T-helper 17 cell (primary cell): ENCODE results near the gene KLC3. TPM values are rescaled to one million over a fixed set of nuclear protein-coding genes. Genes with fewer than 3 reads are reported as not detected.

ENCODE experiments used
- ATAC-seq: fragments of 150-1000 bp; cut with Tn5 transposase; 2 replicates; pipeline ENCODE4 v1.10.0; 2021; ENCODE audit warnings: mild to moderate bottlenecking, moderate library complexity
- DNase-seq, 3 donors: peaks; one replicate each; pipeline versions ENCODE4 v3.0.0 to v3.0.0-alpha.2; 2020 to 2021
- H3K9me3 ChIP-seq: one replicate; pipeline ENCODE4 v1.7.0; 2013; ENCODE audit warnings: low read length, mild to moderate bottlenecking; ENCODE audit not compliant: control insufficient read depth, poor library complexity, severe bottlenecking
- H3K27ac Mint-ChIP-seq: one replicate; pipeline ENCODE4 v1.8.0; 2022; ENCODE audit warnings: mild to moderate bottlenecking, moderate library complexity, mixed read lengths
- H3K27me3 Mint-ChIP-seq: one replicate; pipeline ENCODE4 v1.8.0; 2022; ENCODE audit warnings: mixed read lengths
- H3K36me3 Mint-ChIP-seq: one replicate; pipeline ENCODE4 v1.8.0; 2022; ENCODE audit warnings: low read depth, mixed read lengths
- H3K4me1 Mint-ChIP-seq: one replicate; pipeline ENCODE4 v1.8.0; 2022; ENCODE audit warnings: mild to moderate bottlenecking, mixed read lengths
- H3K4me3 Mint-ChIP-seq: one replicate; pipeline ENCODE4 v1.8.0; 2022; ENCODE audit warnings: mild to moderate bottlenecking, moderate library complexity, mixed read lengths
- total RNA-seq, 4 donors: library from RNA in 2 of 4; stranded (reverse) in 2 of 4; gene quantifications; one replicate each; pipeline ENCODE4 v1.2.3 and lab custom pipeline; 2022 to 2026

Gene KLC3
- total RNA-seq, 2 donors from 2014 or later, result not detected

- H3K9me3 ChIP-seq, result no peaks in the 10 kb centered on the region
- ATAC-seq (no peak), DNase-seq (no peak)
- Mint-ChIP-seq H3K27me3 (peaks cover 21% of the 10 kb centered on the region), H3K4me3 (no peak overlapping the region), H3K4me1 (no peaks in the 10 kb centered on the region), H3K36me3 (peaks cover 2% of the 10 kb centered on the region), H3K27ac (no peak overlapping the region)
These were observed 5.9 kb downstream of the KLC3 start for GRCh38 chr19:45346449-45346848.

DNA sequence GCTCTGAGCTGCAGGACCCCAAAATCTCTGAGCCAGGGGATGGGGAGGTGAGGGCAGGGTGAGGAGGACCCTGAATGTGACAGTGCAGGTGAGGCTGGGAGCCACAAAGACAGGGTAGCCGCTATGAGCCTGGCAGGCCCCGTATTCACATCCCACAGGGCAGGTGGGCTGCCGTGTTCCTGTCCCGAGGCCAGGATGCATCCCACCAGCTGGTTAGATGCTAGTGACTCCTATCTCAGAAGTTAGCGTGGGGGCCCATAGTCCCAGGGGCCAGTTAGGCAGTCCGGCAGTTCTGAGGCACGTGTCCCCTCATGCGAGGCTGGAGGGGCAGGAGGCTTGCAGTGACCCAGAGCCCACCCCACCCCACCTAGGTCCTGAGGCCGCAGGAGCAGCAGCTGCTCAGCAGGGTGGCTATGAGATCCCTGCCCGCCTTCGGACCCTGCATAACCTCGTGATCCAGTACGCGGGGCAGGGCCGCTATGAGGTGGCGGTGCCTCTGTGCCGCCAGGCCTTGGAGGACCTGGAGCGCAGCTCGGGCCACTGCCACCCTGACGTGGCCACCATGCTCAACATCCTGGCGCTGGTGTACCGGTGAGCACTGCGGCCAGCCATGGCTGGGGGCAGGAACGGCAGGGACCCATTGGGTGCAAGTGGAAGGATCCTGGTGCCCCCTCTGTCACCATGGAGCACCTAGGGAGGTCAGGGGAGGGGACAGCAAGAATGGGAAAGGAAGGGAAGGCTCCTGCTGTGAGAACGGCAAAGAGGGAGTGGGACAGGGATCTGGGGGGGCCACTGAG lies 7.2 kb downstream of the KLC3 start:
- H3K27me3 Mint-ChIP-seq, result peaks cover 21% of the 10 kb centered on the region

GRCh38 chr19:45348367-45349125 lies 8.0 kb downstream of the KLC3 start:
- ATAC-seq, result no peak
- Mint-ChIP-seq H3K4me1 (no peaks in the 10 kb centered on the region), H3K27me3 (peaks cover 21% of the 10 kb centered on the region), H3K36me3 (peaks cover 2% of the 10 kb centered on the region), H3K4me3 (no peak overlapping the region), H3K27ac (no peak overlapping the region)
- no peaks in the 10 kb centered on the region for H3K9me3 ChIP-seq
- DNase-seq, result no peak

More for the DNA sequence above, 7.2 kb downstream of the KLC3 start:
- no peaks in the 10 kb centered on the region for H3K4me1 Mint-ChIP-seq
- H3K4me3 Mint-ChIP-seq, result no peak overlapping the region
- peaks cover 2% of the 10 kb centered on the region for H3K36me3 Mint-ChIP-seq
- ATAC-seq (no peak), DNase-seq (no peak)
- H3K27ac Mint-ChIP-seq, result no peak overlapping the region
- no peaks in the 10 kb centered on the region for H3K9me3 ChIP-seq

- no peak overlapping the region for H3K27ac Mint-ChIP-seq
These were observed 8.5 kb downstream of the KLC3 start for GRCh38 chr19:45349126-45349415.

GRCh38 chr19:45349430-45349941 lies 8.9 kb downstream of the KLC3 start:
- DNase-seq, result no peak
- no peaks in the 10 kb centered on the region for H3K4me1 Mint-ChIP-seq
- no peak overlapping the region for H3K4me3 Mint-ChIP-seq
- H3K9me3 ChIP-seq, result no peaks in the 10 kb centered on the region
- H3K36me3 Mint-ChIP-seq, result no peaks in the 10 kb centered on the region
- no peak for ATAC-seq
- peaks cover 16% of the 10 kb centered on the region for H3K27me3 Mint-ChIP-seq
- H3K27ac Mint-ChIP-seq, result no peak overlapping the region

More at GRCh38 chr19:45349126-45349415, 8.5 kb downstream of the KLC3 start:
- ATAC-seq, result no peak
- Mint-ChIP-seq H3K36me3 (peaks cover 2% of the 10 kb centered on the region), H3K27me3 (peaks cover 20% of the 10 kb centered on the region), H3K4me3 (no peak overlapping the region), H3K4me1 (no peaks in the 10 kb centered on the region)
- no peaks in the 10 kb centered on the region for H3K9me3 ChIP-seq
- no peak for DNase-seq

- H3K4me3 Mint-ChIP-seq, result no peak overlapping the region
- ATAC-seq (no peak), DNase-seq (no peak)
- no peaks in the 10 kb centered on the region for H3K9me3 ChIP-seq
- peaks cover 10% of the 10 kb centered on the region for H3K27me3 Mint-ChIP-seq
- no peaks in the 10 kb centered on the region for H3K36me3 Mint-ChIP-seq
- peak overlapping the region; percentile 39 for H3K27ac Mint-ChIP-seq
- no peaks in the 10 kb centered on the region for H3K4me1 Mint-ChIP-seq
These were observed 10.0 kb downstream of the KLC3 start for GRCh38 chr19:45350477-45351058.

DNA sequence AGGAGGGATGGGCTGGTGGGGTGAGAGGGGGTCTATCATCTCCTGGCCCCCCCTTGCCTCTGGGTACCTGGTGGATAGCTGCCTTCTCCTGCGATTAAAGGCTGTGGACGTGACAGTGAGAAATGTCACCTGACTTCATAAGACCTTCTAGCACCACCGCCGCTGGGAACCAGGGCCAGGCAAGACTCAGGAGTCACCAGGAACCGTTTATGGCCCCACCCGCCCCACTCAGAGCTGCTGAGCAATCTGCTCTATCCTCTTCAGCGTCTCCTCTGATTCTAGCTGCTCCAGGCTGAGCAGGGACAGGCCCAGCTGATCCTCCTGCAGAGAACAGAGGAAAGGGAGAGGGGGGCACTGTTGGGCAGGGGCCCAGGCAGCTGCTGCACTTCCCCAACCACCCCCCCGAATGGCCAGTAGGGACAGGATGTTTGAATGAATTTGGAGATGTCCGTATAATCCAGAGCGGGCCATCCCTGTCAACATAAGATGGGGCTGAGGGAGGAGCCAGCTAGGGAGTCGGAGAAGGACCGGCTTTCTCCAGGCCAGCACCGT lies 10.9 kb downstream of the KLC3 start:
- DNase-seq (no peak), ATAC-seq (no peak)
- H3K27me3 Mint-ChIP-seq, result peaks cover under 1% of the 10 kb centered on the region
- no peaks in the 10 kb centered on the region for H3K36me3 Mint-ChIP-seq
- no peak overlapping the region for H3K4me3 Mint-ChIP-seq
- no peaks in the 10 kb centered on the region for H3K9me3 ChIP-seq
- H3K4me1 Mint-ChIP-seq, result no peaks in the 10 kb centered on the region
- H3K27ac Mint-ChIP-seq, result no peak overlapping the region

DNA sequence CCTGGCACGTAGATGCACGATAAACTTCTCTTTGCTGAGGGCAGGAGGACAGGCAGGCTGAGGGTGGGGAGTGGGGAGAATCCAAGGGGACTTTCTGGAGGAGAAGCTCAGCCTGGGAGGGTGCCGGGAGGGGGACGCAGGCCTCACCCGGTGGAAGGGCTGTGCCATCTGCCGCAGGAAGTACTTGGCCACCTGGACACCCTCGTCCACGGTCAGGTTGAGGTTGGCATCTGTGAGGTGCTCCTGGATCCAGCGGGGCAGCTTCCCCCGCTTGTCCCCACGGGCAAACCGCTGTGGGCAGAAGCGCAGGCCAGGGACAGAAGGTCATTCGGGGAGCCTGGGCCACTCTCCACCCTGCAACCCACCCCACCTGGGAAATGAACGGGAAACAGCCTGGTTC lies 11.5 kb downstream of the KLC3 start:
- no peak overlapping the region for H3K27ac Mint-ChIP-seq
- no peak for ATAC-seq
- H3K36me3 Mint-ChIP-seq, result no peaks in the 10 kb centered on the region
- H3K4me1 Mint-ChIP-seq, result no peaks in the 10 kb centered on the region
- no peaks in the 10 kb centered on the region for H3K27me3 Mint-ChIP-seq
- no peaks in the 10 kb centered on the region for H3K9me3 ChIP-seq
- DNase-seq, result no peak
- H3K4me3 Mint-ChIP-seq, result no peak overlapping the region

GRCh38 chr19:45352471-45352870 lies 11.9 kb downstream of the KLC3 start:
- ATAC-seq (no peak), DNase-seq (no peak)
- no peaks in the 10 kb centered on the region for H3K27me3 Mint-ChIP-seq
- H3K27ac Mint-ChIP-seq, result no peak overlapping the region
- H3K36me3 Mint-ChIP-seq, result no peaks in the 10 kb centered on the region
- H3K9me3 ChIP-seq, result no peaks in the 10 kb centered on the region
- H3K4me3 Mint-ChIP-seq, result no peak overlapping the region
- no peaks in the 10 kb centered on the region for H3K4me1 Mint-ChIP-seq

GRCh38 chr19:45352914-45353796 lies 12.6 kb downstream of the KLC3 start:
- DNase-seq (no peak), ATAC-seq (no peak)
- H3K9me3 ChIP-seq, result no peaks in the 10 kb centered on the region
- Mint-ChIP-seq H3K4me1 (no peaks in the 10 kb centered on the region), H3K27ac (peak overlapping the region; percentile 32), H3K36me3 (no peaks in the 10 kb centered on the region), H3K4me3 (no peak overlapping the region), H3K27me3 (no peaks in the 10 kb centered on the region)

DNA sequence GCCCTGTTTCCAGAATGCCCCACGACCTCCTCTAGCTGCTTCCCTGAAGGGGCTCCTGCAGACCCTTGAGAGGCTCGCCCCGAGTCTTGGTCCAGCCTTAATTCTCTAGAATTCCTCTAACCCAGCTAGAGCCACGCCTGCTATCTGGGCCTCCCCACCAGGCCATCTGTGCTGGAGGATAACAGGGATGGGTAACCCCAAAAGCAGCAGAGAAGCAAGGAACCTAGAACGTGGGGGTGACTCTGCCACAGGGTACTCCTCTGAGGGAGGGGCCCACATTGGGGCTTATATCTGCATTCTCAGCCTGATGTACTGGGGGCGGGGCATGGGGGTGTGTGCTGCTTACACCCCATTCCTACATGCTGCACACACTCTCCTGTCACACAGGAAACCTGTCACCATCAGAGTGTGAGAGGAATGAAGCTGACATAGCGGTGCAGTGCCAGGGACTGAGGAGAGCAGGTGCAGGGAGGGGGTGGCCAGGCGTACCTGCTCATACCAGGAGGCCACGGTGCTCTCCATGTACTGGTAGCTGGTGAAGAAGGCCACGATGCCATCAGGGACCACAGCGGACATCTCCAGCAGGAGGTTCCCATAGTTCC lies 13.8 kb downstream of the KLC3 start:
- no peaks in the 10 kb centered on the region for H3K36me3 Mint-ChIP-seq
- H3K4me1 Mint-ChIP-seq, result no peaks in the 10 kb centered on the region
- ATAC-seq (no peak), DNase-seq (no peak)
- no peaks in the 10 kb centered on the region for H3K9me3 ChIP-seq
- no peak overlapping the region for H3K4me3 Mint-ChIP-seq
- no peak overlapping the region for H3K27ac Mint-ChIP-seq
- H3K27me3 Mint-ChIP-seq, result no peaks in the 10 kb centered on the region

DNA sequence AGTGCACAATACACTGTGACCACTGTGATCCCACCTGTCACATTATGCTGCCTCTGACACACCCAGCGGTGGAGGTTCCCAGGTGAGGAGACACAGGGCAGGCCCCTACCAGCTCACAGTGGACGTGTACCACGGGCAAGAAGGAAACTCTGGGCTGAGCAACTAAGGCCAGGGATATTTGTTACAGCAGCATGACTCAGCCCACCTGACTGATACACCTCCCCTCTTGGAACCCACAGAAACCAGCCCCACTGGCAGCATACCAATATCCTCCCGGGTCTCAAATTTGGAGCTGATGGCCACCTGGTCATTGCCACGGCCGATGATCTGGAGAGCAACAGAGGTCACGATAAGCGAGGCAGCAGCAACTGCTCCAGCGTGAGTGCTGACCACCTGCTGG lies 14.9 kb downstream of the KLC3 start:
- Mint-ChIP-seq H3K4me3 (no peak overlapping the region), H3K27ac (no peak overlapping the region), H3K4me1 (no peaks in the 10 kb centered on the region), H3K36me3 (no peaks in the 10 kb centered on the region), H3K27me3 (no peaks in the 10 kb centered on the region)
- DNase-seq (no peak), ATAC-seq (no peak)
- H3K9me3 ChIP-seq, result no peaks in the 10 kb centered on the region
